CD4-positive, CD25-positive, alpha-beta regulatory T cell (primary cell): ENCODE data around the gene LSM4. TPM values are rescaled to one million over a fixed set of nuclear protein-coding genes. Genes with fewer than 3 reads are reported as not detected.

Source experiments
- ATAC-seq, 2 donors: fragments of 150-1000 bp; cut with Tn5 transposase; one replicate each; pipeline ENCODE4 v1.10.0; 2021; ENCODE audit warnings: low read depth in 2 of 2, moderate number of reproducible peaks in 2 of 2, moderate library complexity in 1 of 2
- DNase-seq, 3 donors: peaks; one replicate each; pipeline versions ENCODE4 v3.0.0 to v3.0.0-alpha.2; 2012 to 2022; ENCODE audit warnings: mixed read lengths in 1 of 3
- H3K27ac ChIP-seq: one replicate; pipeline ENCODE4 v1.7.0; 2013; ENCODE audit warnings: mild to moderate bottlenecking, low read length; ENCODE audit not compliant: insufficient read depth, poor library complexity, severe bottlenecking
- H3K27me3 ChIP-seq: one replicate; pipeline ENCODE4 v1.7.0; 2013; ENCODE audit warnings: low read length; ENCODE audit not compliant: control insufficient read depth, insufficient read depth
- H3K36me3 ChIP-seq: one replicate; pipeline ENCODE4 v1.7.0; 2013; ENCODE audit warnings: mild to moderate bottlenecking, low read length, moderate library complexity; ENCODE audit not compliant: control insufficient read depth, insufficient read depth
- H3K4me1 ChIP-seq: 2 replicates; pipeline ENCODE4 v1.7.0; 2013; ENCODE audit warnings: mild to moderate bottlenecking, low read length; ENCODE audit not compliant: insufficient read depth, control insufficient read depth, poor library complexity, severe bottlenecking
- H3K4me3 ChIP-seq: one replicate; pipeline ENCODE4 v1.7.0; 2013; ENCODE audit warnings: low read depth, mild to moderate bottlenecking, low read length, moderate library complexity
- H3K9me3 ChIP-seq, 2 experiments: 1 replicate in 1 of 2; 2 replicates in 1 of 2; pipeline ENCODE4 v1.7.0; 2013; ENCODE audit warnings: low read length in 2 of 2, mild to moderate bottlenecking in 1 of 2, moderate library complexity in 1 of 2; ENCODE audit not compliant: control insufficient read depth in 2 of 2
- H3K27ac Mint-ChIP-seq, 3 donors: one replicate each; pipeline ENCODE4 v1.8.0; 2020 to 2022; ENCODE audit warnings: mild to moderate bottlenecking in 3 of 3, mixed read lengths in 3 of 3, moderate library complexity in 2 of 3
- H3K27me3 Mint-ChIP-seq: one replicate; pipeline ENCODE4 v1.8.0; 2022; ENCODE audit warnings: mild to moderate bottlenecking, mixed read lengths
- H3K36me3 Mint-ChIP-seq: one replicate; pipeline ENCODE4 v1.8.0; 2020; ENCODE audit warnings: mixed read lengths
- H3K4me1 Mint-ChIP-seq, 4 donors: one replicate each; pipeline ENCODE4 v1.8.0; 2020 to 2022; ENCODE audit warnings: mixed read lengths in 4 of 4, mild to moderate bottlenecking in 1 of 4
- H3K4me3 Mint-ChIP-seq, 4 donors: one replicate each; pipeline ENCODE4 v1.8.0; 2020 to 2022; ENCODE audit warnings: mild to moderate bottlenecking in 4 of 4, mixed read lengths in 4 of 4, moderate library complexity in 3 of 4
- H3K9me3 Mint-ChIP-seq, 7 donors: one replicate each; pipeline ENCODE4 v1.8.0; 2020 to 2022; ENCODE audit warnings: mixed read lengths in 7 of 7, mild to moderate bottlenecking in 3 of 7, moderate library complexity in 2 of 7
- polyA plus RNA-seq, 4 donors: library from polyadenylated mRNA; unstranded; fragments of 300-500 nt; fragmentation: Illumina TruSeq; gene quantifications; one replicate each; pipeline ENCODE4 v1.2.3, GENCODE V29; 2021
- total RNA-seq: library from RNA; stranded (reverse); gene quantifications from one replicate; pipeline ENCODE4 v1.2.3, GENCODE V29; 2022

LSM4 gene
- total and polyA plus RNA-seq, 5 donors from 2014 or later, result 45.6 to 118 (median 116) TPM

- peaks cover 49% of the 10 kb centered on the region for H3K4me1 ChIP-seq
- peaks cover 24 to 62% (median 36%) of the 10 kb centered on the region in 4 donors for H3K4me1 Mint-ChIP-seq
- peak in 1 of 3 donors; percentile 78 for DNase-seq
- ATAC-seq, result no peak
- H3K36me3 ChIP-seq, result peaks cover 5% of the 10 kb centered on the region
- peak overlapping the region; percentile 74 to 95 (median 86) for H3K4me3 Mint-ChIP-seq
- H3K27ac Mint-ChIP-seq, result peak overlapping the region; percentile 91 to 94 (median 92)
- H3K4me3 ChIP-seq, result peak overlapping the region; percentile 59
- peaks cover 0 to 2% (median 0%) of the 10 kb centered on the region in 7 donors for H3K9me3 Mint-ChIP-seq
- H3K9me3 ChIP-seq, result no peaks in the 10 kb centered on the region
- H3K27me3 ChIP-seq, result no peaks in the 10 kb centered on the region
- no peaks in the 10 kb centered on the region for H3K27me3 Mint-ChIP-seq
- H3K36me3 Mint-ChIP-seq, result peaks cover 3% of the 10 kb centered on the region
- peak overlapping the region; percentile 90 for H3K27ac ChIP-seq
These were observed 4.7 kb downstream of the LSM4 start for GRCh38 chr19:18317961-18318800.

- H3K36me3 Mint-ChIP-seq, result peaks cover 4% of the 10 kb centered on the region
- H3K27ac Mint-ChIP-seq, result no peak overlapping the region
- H3K9me3 Mint-ChIP-seq, result no peaks in the 10 kb centered on the region
- Histone ChIP-seq H3K36me3 (peaks cover 15% of the 10 kb centered on the region), H3K27ac (no peak overlapping the region), H3K4me1 (peaks cover 10% of the 10 kb centered on the region), H3K9me3 (no peaks in the 10 kb centered on the region), H3K27me3 (no peaks in the 10 kb centered on the region), H3K4me3 (no peak overlapping the region)
- ATAC-seq (no peak), DNase-seq (no peak)
- peaks cover 5 to 27% (median 12%) of the 10 kb centered on the region in 4 donors for H3K4me1 Mint-ChIP-seq
- H3K4me3 Mint-ChIP-seq, result peak overlapping the region in 1 of 4 donors; percentile 15
- no peaks in the 10 kb centered on the region for H3K27me3 Mint-ChIP-seq
These were observed 9.5 kb downstream of the LSM4 start for GRCh38 chr19:18313398-18313797.

DNA sequence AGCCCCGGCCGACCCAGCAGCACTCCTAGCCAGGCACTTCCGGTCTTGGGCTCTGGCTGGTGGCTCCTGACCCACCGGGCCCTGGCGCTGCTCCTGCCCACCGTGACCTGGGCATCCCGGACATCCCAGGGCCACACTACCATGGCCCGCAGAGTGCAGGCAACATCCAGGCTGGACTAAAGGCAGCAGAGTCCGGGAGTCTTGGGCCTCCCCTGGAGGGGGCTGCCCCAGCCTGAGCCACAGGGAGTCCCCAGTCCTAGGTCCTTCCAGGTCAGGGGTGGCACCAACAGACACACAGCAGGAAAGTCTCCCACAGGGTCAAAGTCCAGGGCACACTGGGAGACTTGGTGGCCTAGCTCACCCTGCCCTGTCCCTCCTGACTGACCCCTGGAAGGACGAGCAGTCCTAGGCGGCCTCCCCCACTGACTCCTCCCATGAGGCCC, 10.8 kb downstream of the LSM4 start:
- Histone ChIP-seq H3K27ac (no peak overlapping the region), H3K36me3 (peaks cover 15% of the 10 kb centered on the region), H3K4me1 (peaks cover 12% of the 10 kb centered on the region), H3K27me3 (no peaks in the 10 kb centered on the region), H3K4me3 (no peak overlapping the region), H3K9me3 (no peaks in the 10 kb centered on the region)
- no peak overlapping the region for H3K27ac Mint-ChIP-seq
- peaks cover 4% of the 10 kb centered on the region for H3K36me3 Mint-ChIP-seq
- no peak overlapping the region for H3K4me3 Mint-ChIP-seq
- H3K4me1 Mint-ChIP-seq, result peaks cover 0 to 22% (median 10%) of the 10 kb centered on the region in 4 donors
- no peaks in the 10 kb centered on the region for H3K9me3 Mint-ChIP-seq
- DNase-seq (no peak), ATAC-seq (no peak)
- no peaks in the 10 kb centered on the region for H3K27me3 Mint-ChIP-seq

DNA sequence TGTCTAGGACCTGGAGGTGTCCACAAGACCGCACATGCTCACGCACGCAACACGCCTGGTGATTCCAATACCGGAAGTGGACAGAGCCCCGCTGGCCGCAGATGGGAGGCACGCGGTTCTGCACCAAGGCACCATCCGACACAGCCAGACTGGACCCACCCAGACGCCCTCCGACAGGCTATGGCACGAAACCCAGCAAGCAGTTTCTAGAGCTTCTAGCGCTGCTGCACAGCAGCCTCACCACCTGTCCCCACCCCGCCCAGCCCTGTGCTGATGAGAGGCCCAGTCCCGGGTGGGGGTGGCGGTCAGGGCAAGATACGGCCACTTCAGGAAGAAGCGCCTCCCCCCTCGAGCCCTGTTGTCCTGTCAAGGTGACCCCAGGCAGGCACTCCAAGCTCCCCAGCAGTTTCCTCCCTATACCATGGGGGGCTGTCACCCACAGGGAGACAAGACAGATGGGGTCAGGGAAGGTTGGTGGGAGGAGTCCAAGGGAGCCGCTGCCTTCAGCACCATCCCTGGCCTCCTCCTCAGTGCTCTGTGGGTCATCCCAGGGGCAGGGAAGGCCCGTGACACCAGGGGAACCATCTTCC, 11.3 kb downstream of the LSM4 start:
- peak overlapping the region in 1 of 3 donors; percentile 32 for H3K27ac Mint-ChIP-seq
- H3K9me3 Mint-ChIP-seq, result no peaks in the 10 kb centered on the region
- Histone ChIP-seq H3K36me3 (peaks cover 15% of the 10 kb centered on the region), H3K4me3 (no peak overlapping the region), H3K27ac (no peak overlapping the region), H3K4me1 (peaks cover 17% of the 10 kb centered on the region), H3K27me3 (no peaks in the 10 kb centered on the region), H3K9me3 (no peaks in the 10 kb centered on the region)
- peak overlapping the region in 1 of 4 donors; percentile 56 for H3K4me3 Mint-ChIP-seq
- no peak for DNase-seq
- H3K4me1 Mint-ChIP-seq, result peaks cover 0 to 28% (median 14%) of the 10 kb centered on the region in 4 donors
- H3K36me3 Mint-ChIP-seq, result peaks cover 7% of the 10 kb centered on the region
- no peaks in the 10 kb centered on the region for H3K27me3 Mint-ChIP-seq
- no peak for ATAC-seq

DNA sequence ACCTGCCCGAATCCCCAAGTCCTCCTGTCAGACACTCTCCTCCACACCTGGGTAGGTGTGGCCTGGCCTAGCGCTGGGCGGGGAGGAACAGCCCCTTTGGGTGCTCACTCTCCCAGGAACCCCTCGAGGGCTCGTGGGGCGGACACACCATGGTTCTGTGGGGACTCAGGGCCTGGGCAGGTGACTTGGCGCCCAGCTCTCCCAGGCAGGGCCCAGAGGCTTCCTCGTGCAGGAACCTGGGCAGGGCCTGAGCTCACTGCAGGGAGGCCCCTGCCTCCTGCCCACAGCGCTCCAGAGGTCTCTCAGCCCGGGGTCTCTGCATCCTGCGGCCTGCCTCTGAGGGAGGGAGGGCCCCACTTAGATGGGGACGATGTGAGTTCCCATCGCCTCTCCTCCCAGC, 11.9 kb downstream of the LSM4 start:
- H3K27ac ChIP-seq, result no peak overlapping the region
- Mint-ChIP-seq H3K4me1 (peaks cover 0 to 32% (median 14%) of the 10 kb centered on the region in 4 donors), H3K9me3 (no peaks in the 10 kb centered on the region), H3K27ac (no peak overlapping the region), H3K4me3 (peak overlapping the region in 2 of 4 donors; percentile 56 to 68), H3K27me3 (no peaks in the 10 kb centered on the region), H3K36me3 (peaks cover 7% of the 10 kb centered on the region)
- H3K4me1 ChIP-seq, result peaks cover 23% of the 10 kb centered on the region
- DNase-seq (no peak), ATAC-seq (no peak)
- H3K36me3 ChIP-seq, result peaks cover 15% of the 10 kb centered on the region
- H3K9me3 ChIP-seq, result no peaks in the 10 kb centered on the region
- no peaks in the 10 kb centered on the region for H3K27me3 ChIP-seq
- H3K4me3 ChIP-seq, result no peak overlapping the region

GRCh38 chr19:18310118-18310909, 12.6 kb downstream of the LSM4 start:
- peaks cover 30% of the 10 kb centered on the region for H3K4me1 ChIP-seq
- Mint-ChIP-seq H3K4me3 (peak overlapping the region in 1 of 4 donors; percentile 68), H3K27ac (no peak overlapping the region), H3K4me1 (peaks cover 0 to 35% (median 11%) of the 10 kb centered on the region in 4 donors), H3K9me3 (no peaks in the 10 kb centered on the region), H3K27me3 (no peaks in the 10 kb centered on the region), H3K36me3 (peaks cover 7% of the 10 kb centered on the region)
- ATAC-seq (no peak), DNase-seq (no peak)
- H3K36me3 ChIP-seq, result peaks cover 15% of the 10 kb centered on the region
- no peaks in the 10 kb centered on the region for H3K27me3 ChIP-seq
- no peaks in the 10 kb centered on the region for H3K9me3 ChIP-seq
- H3K4me3 ChIP-seq, result no peak overlapping the region
- no peak overlapping the region for H3K27ac ChIP-seq

DNA sequence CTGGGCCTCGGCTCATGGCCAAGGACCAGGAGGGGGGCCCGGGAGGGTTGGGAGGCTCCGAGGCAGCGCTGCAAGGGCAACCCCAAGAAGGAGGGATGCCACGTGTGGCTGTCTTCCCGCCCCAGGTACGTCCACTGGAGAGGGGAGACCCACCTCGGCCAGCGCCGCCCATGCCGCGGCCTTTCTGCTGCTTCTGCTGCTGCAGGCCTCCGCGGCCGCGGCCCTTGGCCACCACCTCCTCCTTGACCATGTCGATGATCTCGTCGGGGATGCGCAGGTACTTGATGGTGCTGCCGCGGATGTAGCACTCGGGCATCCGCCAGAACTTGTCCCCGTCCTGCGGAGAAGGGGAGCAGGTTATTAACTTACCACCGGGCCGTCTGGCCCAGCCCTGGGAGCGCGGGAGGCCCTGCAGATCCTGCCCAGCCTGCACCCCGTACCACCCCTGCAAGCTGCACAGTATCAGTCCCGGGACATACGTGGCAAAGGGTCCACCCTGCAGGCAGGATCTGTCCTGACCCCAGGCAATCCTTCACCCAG, 13.3 kb downstream of the LSM4 start:
- H3K4me1 Mint-ChIP-seq, result peaks cover 0 to 42% (median 14%) of the 10 kb centered on the region in 4 donors
- peaks cover 7% of the 10 kb centered on the region for H3K36me3 Mint-ChIP-seq
- DNase-seq (no peak), ATAC-seq (no peak)
- H3K27me3 ChIP-seq, result no peaks in the 10 kb centered on the region
- H3K4me3 Mint-ChIP-seq, result no peak overlapping the region
- no peaks in the 10 kb centered on the region for H3K27me3 Mint-ChIP-seq
- H3K27ac ChIP-seq, result no peak overlapping the region
- H3K4me3 ChIP-seq, result no peak overlapping the region
- no peaks in the 10 kb centered on the region for H3K9me3 Mint-ChIP-seq
- H3K27ac Mint-ChIP-seq, result no peak overlapping the region
- peaks cover 37% of the 10 kb centered on the region for H3K4me1 ChIP-seq
- peaks cover 15% of the 10 kb centered on the region for H3K36me3 ChIP-seq
- no peaks in the 10 kb centered on the region for H3K9me3 ChIP-seq
